Hepatocyte (in vitro differentiated cells): Measurements from ENCODE around the gene VMAC.

Experiments used
- EZH2 ChIP-seq: fragments of 200-600 bp; sonication (generic); IDR thresholded peaks from 2 replicates; pipeline ENCODE4 v1.6.1; 2016; ENCODE audit warnings: antibody characterized with exemption, mild to moderate bottlenecking, borderline replicate concordance
- TF ChIP-seq, protein P1 (sequence below): fragments of 200-600 bp; sonication (generic); IDR thresholded peaks from 2 replicates; pipeline ENCODE4 v1.5.1; 2016; ENCODE audit warnings: antibody characterized with exemption, mild to moderate bottlenecking; ENCODE audit not compliant: poor library complexity

DNA sequence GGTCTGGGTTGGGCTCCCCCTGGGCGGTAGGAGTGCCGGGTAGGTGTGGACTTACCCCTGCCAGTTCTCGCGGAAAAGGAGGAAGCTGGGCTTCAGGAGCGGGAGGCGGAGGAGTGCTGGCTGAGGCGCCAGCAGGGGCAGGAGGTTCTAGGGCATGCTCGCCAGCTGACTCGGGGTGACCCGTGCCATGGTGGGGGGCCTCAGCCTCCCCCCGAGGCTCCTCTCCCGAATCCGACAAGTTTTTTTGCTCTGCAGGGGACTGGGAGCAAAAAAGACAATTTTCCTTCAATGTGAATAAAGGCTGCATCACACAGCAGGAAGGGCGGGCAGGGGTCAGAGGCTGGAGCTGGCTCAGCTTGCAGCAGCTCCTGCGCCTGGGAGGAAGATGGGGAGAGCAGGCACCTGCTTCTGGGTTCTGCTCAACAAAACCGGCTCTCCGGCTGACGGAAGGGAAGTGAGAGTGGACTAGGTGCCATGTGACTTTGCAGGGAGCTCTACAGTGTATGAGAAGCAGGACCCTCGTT is 46.7 kb downstream of the VMAC start:
- TF ChIP-seq, protein P1, sequence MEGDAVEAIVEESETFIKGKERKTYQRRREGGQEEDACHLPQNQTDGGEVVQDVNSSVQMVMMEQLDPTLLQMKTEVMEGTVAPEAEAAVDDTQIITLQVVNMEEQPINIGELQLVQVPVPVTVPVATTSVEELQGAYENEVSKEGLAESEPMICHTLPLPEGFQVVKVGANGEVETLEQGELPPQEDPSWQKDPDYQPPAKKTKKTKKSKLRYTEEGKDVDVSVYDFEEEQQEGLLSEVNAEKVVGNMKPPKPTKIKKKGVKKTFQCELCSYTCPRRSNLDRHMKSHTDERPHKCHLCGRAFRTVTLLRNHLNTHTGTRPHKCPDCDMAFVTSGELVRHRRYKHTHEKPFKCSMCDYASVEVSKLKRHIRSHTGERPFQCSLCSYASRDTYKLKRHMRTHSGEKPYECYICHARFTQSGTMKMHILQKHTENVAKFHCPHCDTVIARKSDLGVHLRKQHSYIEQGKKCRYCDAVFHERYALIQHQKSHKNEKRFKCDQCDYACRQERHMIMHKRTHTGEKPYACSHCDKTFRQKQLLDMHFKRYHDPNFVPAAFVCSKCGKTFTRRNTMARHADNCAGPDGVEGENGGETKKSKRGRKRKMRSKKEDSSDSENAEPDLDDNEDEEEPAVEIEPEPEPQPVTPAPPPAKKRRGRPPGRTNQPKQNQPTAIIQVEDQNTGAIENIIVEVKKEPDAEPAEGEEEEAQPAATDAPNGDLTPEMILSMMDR: no peak
- no peak for TF ChIP-seq EZH2
